ENCODE measurements around the gene ASTN2. TPM values are rescaled to one million over a fixed set of nuclear protein-coding genes. Genes with fewer than 3 reads are reported as not detected.

Gene ASTN2
- total and polyA plus RNA-seq, 4 donors, result 0.57 to 2.9 (median 1.4) TPM

DNA sequence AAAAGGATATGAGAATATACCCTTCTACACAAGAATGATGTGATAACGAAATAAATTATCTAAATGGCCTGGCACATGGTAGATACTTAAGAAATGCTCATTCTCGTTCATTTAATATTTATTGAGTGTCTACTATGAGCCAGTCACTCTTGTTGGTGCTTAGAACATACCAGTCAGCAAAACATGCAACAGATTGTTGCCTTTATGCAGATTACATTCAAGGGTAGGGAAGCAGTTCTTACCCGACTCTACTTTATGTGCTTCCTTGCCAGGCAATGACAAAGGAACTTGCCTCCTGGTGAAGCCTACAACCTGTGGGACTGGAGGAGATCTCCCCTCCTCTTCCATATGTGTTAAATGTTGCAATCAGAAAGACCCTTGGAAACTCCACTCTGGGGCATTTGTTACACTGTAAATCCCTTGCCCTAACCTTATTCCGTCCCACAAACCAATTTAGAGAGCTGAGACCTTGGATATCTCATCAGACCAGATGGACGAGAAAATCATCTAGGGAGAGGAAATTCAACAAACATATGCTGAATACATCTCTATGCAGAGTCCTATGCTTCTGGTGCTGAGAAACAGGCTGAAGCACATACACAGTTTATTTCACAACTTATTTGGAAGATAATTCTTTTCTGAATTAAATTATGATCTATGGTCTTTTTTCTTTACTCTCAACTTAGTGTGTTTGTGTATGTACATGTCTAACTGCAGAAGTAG is 855.9 kb downstream of the ASTN2 start (continued):
- TF ChIP-seq FOXA2 (IDR thresholded peaks at IDR 0.05) (no peak), NR2F2 (IDR thresholded peaks at IDR 0.05) (no peak), HNF4A (conservative IDR thresholded peaks at IDR 0.05) (no peak)

DNA sequence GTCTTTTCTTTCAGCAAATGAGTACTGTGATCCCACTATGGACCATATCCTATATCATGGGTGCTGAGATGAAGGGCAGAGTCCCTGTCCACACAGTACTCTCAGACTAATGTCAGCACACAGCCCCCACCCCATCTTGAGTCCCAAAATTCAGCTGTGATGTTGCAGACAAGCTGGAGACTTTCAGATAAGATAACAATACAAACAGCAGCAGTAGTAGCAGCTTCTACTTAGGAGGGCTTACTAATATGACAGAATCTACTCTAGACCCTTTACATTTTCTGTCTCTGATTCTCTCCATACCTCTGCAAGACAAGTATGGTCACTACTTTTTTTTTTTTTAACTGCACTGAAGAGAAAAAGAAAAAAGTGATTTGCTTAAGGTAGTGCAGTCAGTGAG is 856.8 kb downstream of the ASTN2 start:
- H3K9me3 ChIP-seq (ENCODE audit: control insufficient read depth in 4 of 4, low read length in 3 of 4), result no peaks in the 10 kb centered on the region

DNA sequence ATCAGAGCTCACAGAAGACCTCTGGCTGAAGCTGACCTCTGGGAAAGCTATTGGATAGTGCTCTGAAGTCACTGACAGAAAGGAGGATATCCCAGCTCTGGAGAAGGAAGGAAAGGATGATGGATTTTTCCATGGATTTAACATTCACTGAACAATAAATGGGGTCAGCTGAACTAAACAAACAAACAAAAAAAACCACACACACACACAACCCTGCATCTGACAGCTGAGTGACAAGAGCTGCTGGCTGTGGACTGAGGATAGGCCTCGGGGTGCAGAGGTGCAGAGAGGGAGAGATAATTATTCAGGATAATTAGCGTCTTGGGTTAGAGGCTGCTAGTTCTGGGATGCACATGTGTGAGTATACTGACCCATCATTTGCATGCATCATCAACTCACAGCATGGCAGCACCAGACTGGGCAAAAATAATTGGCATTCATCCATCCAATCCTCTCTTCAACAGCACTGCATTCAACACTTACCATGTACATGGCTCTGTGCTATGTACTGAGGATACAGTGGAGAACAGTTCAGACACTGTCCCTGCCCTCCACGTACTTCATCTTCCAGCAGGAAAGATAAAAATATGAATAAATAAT is 859.2 kb downstream of the ASTN2 start:
- WGBS, result 82% methylated on average over 3 of the region's 3 CpGs
- no peaks in the 10 kb centered on the region for H3K36me3 ChIP-seq (ENCODE audit: control insufficient read depth in 4 of 4, insufficient read depth in 3 of 4, low read depth in 1 of 4, low read length in 3 of 4)
- no peak overlapping the region for H3K9ac ChIP-seq (ENCODE audit: low read depth in 1 of 2, low read length in 2 of 2)
- no peak overlapping the region for H3K27ac ChIP-seq (ENCODE audit: low read depth in 1 of 2, low read length in 2 of 2)
- DNase-seq (ENCODE audit: low spot score), result no peak
- H3K4me1 ChIP-seq (ENCODE audit: control insufficient read depth in 4 of 4, insufficient read depth in 4 of 4, low read length in 3 of 4), result no peaks in the 10 kb centered on the region
- no peaks in the 10 kb centered on the region for H3K27me3 ChIP-seq (ENCODE audit: control insufficient read depth in 4 of 4, insufficient read depth in 4 of 4, low read length in 3 of 4)
- no peak for TF ChIP-seq HNF4A (conservative IDR thresholded peaks at IDR 0.05)
- no peak for TF ChIP-seq RXRA (IDR thresholded peaks at IDR 0.05)
- no peak for TF ChIP-seq FOXA2 (IDR thresholded peaks at IDR 0.05)
- no peak for TF ChIP-seq GABPA (IDR thresholded peaks at IDR 0.05 in 1 of 2, conservative IDR thresholded peaks at IDR 0.05 in 1 of 2)
- TF ChIP-seq FOXA1 (IDR thresholded peaks at IDR 0.05), result no peak
- TF ChIP-seq, protein P1, sequence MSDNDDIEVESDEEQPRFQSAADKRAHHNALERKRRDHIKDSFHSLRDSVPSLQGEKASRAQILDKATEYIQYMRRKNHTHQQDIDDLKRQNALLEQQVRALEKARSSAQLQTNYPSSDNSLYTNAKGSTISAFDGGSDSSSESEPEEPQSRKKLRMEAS (IDR thresholded peaks at IDR 0.05), result no peak
- TF ChIP-seq RAD21 (IDR thresholded peaks at IDR 0.05), result no peak
- no peak for TF ChIP-seq YY1 (IDR thresholded peaks at IDR 0.05)
- TF ChIP-seq, protein P2, sequence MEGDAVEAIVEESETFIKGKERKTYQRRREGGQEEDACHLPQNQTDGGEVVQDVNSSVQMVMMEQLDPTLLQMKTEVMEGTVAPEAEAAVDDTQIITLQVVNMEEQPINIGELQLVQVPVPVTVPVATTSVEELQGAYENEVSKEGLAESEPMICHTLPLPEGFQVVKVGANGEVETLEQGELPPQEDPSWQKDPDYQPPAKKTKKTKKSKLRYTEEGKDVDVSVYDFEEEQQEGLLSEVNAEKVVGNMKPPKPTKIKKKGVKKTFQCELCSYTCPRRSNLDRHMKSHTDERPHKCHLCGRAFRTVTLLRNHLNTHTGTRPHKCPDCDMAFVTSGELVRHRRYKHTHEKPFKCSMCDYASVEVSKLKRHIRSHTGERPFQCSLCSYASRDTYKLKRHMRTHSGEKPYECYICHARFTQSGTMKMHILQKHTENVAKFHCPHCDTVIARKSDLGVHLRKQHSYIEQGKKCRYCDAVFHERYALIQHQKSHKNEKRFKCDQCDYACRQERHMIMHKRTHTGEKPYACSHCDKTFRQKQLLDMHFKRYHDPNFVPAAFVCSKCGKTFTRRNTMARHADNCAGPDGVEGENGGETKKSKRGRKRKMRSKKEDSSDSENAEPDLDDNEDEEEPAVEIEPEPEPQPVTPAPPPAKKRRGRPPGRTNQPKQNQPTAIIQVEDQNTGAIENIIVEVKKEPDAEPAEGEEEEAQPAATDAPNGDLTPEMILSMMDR (IDR thresholded peaks at IDR 0.05; ENCODE audit: low read depth, low read length, missing input control), result no peak
- no peak for TF ChIP-seq TAF1 (conservative IDR thresholded peaks at IDR 0.05)
- no peak for TF ChIP-seq EGR1 (IDR thresholded peaks at IDR 0.05; ENCODE audit: low read depth in 2 of 2)
- TF ChIP-seq HNF4G (IDR thresholded peaks at IDR 0.05), result no peak
- TF ChIP-seq NR2F2 (IDR thresholded peaks at IDR 0.05), result no peak
- TF ChIP-seq, protein P3, sequence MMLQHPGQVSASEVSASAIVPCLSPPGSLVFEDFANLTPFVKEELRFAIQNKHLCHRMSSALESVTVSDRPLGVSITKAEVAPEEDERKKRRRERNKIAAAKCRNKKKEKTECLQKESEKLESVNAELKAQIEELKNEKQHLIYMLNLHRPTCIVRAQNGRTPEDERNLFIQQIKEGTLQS (IDR thresholded peaks at IDR 0.05), result no peak
- no peak for TF ChIP-seq SP1 (IDR thresholded peaks at IDR 0.05)
- TF ChIP-seq, protein P4, sequence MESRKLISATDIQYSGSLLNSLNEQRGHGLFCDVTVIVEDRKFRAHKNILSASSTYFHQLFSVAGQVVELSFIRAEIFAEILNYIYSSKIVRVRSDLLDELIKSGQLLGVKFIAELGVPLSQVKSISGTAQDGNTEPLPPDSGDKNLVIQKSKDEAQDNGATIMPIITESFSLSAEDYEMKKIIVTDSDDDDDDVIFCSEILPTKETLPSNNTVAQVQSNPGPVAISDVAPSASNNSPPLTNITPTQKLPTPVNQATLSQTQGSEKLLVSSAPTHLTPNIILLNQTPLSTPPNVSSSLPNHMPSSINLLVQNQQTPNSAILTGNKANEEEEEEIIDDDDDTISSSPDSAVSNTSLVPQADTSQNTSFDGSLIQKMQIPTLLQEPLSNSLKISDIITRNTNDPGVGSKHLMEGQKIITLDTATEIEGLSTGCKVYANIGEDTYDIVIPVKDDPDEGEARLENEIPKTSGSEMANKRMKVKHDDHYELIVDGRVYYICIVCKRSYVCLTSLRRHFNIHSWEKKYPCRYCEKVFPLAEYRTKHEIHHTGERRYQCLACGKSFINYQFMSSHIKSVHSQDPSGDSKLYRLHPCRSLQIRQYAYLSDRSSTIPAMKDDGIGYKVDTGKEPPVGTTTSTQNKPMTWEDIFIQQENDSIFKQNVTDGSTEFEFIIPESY (IDR thresholded peaks at IDR 0.05), result no peak
- TF ChIP-seq, protein P5, sequence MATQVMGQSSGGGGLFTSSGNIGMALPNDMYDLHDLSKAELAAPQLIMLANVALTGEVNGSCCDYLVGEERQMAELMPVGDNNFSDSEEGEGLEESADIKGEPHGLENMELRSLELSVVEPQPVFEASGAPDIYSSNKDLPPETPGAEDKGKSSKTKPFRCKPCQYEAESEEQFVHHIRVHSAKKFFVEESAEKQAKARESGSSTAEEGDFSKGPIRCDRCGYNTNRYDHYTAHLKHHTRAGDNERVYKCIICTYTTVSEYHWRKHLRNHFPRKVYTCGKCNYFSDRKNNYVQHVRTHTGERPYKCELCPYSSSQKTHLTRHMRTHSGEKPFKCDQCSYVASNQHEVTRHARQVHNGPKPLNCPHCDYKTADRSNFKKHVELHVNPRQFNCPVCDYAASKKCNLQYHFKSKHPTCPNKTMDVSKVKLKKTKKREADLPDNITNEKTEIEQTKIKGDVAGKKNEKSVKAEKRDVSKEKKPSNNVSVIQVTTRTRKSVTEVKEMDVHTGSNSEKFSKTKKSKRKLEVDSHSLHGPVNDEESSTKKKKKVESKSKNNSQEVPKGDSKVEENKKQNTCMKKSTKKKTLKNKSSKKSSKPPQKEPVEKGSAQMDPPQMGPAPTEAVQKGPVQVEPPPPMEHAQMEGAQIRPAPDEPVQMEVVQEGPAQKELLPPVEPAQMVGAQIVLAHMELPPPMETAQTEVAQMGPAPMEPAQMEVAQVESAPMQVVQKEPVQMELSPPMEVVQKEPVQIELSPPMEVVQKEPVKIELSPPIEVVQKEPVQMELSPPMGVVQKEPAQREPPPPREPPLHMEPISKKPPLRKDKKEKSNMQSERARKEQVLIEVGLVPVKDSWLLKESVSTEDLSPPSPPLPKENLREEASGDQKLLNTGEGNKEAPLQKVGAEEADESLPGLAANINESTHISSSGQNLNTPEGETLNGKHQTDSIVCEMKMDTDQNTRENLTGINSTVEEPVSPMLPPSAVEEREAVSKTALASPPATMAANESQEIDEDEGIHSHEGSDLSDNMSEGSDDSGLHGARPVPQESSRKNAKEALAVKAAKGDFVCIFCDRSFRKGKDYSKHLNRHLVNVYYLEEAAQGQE (IDR thresholded peaks at IDR 0.05), result no peak
- no peak for TF ChIP-seq JUND (IDR thresholded peaks at IDR 0.05)
- no peak overlapping the region for H3K4me3 ChIP-seq (ENCODE audit: low read depth in 1 of 3, low read length in 3 of 3)
- no peaks in the 10 kb centered on the region for H3K9me3 ChIP-seq (ENCODE audit: control insufficient read depth in 4 of 4, low read length in 3 of 4)

More for the DNA sequence above, 856.8 kb downstream of the ASTN2 start:
- Histone ChIP-seq H3K36me3 (ENCODE audit: control insufficient read depth in 4 of 4, insufficient read depth in 3 of 4, low read depth in 1 of 4, low read length in 3 of 4) (no peaks in the 10 kb centered on the region), H3K9ac (ENCODE audit: low read depth in 1 of 2, low read length in 2 of 2) (no peak overlapping the region), H3K27me3 (ENCODE audit: control insufficient read depth in 4 of 4, insufficient read depth in 4 of 4, low read length in 3 of 4) (no peaks in the 10 kb centered on the region), H3K4me3 (ENCODE audit: low read depth in 1 of 3, low read length in 3 of 3) (no peak overlapping the region), H3K27ac (ENCODE audit: low read depth in 1 of 2, low read length in 2 of 2) (no peak overlapping the region), H3K4me1 (ENCODE audit: control insufficient read depth in 4 of 4, insufficient read depth in 4 of 4, low read length in 3 of 4) (no peaks in the 10 kb centered on the region)
- TF ChIP-seq SP1 (IDR thresholded peaks at IDR 0.05) (no peak), EGR1 (IDR thresholded peaks at IDR 0.05; ENCODE audit: low read depth in 2 of 2) (no peak)
- DNase-seq (ENCODE audit: low spot score), result no peak

Data from liver (tissue), 9 donors.